Measurements from ENCODE around the gene FGD4.
"Not testable (repeated sequence)": the region's sequence is repeated elsewhere in the genome, so short reads cannot be mapped to it uniquely, and the experiment has no call there.

FGD4 gene

DNA sequence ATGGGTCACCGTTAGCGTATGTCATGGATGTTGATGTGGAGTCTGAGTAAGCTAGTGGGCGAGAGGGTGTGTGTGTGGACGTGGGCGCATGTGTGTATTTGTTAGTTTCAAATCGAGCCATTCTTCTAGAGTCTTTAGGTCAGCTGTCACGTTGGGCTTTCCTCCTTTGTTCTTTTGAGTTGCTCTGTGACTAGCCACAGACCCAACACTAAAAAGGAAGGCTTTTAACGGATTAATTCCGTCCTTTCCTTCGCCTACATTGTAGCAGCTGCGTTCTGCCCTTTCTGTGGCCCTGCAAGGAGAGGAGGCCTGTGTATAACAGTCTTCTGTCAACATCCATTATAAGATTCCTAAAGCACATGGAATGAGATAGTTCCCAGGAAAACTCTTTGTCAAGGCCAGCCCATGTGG is 162.6 kb downstream of the FGD4 start:
- no peak for DNase-seq (ENCODE audit: low spot score)

- not testable (repeated sequence) for DNase-seq (ENCODE audit: low spot score)
Observed at GRCh38 chr12:32562413-32562812, 163.1 kb downstream of the FGD4 start.

GRCh38 chr12:32566663-32567295 is 167.4 kb downstream of the FGD4 start:
- DNase-seq (ENCODE audit: low spot score) = no peak

- no peak for DNase-seq (ENCODE audit: low spot score)
Observed at GRCh38 chr12:32567296-32567674, 167.9 kb downstream of the FGD4 start.

- DNase-seq (ENCODE audit: low spot score) = no peak
Observed at GRCh38 chr12:32568228-32568627, 168.9 kb downstream of the FGD4 start.

- no peak for DNase-seq (ENCODE audit: low spot score)
Observed at GRCh38 chr12:32569259-32569658, 169.9 kb downstream of the FGD4 start.

- DNase-seq (ENCODE audit: low spot score) = no peak
Observed at GRCh38 chr12:32574585-32574984, 175.2 kb downstream of the FGD4 start.

DNA sequence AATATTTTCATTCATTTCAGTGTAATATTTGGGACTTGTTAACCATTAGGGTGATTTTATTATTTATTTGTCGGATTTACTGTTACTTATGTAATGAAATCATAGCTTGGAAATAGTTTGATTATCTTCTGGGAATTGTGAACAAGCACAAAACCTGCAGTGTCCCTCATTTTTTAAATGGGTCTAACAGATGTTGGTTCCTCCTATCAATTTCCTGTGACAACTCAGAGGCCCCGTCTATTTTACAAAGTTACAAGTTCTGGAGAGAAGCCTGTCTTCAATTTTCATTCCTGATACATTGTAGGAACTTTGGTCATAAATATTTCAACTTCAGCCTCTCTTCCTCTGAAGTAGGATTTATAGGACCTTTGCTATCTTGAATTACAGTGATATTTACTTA is 178.0 kb downstream of the FGD4 start:
- no peak for DNase-seq (ENCODE audit: low spot score)

DNA sequence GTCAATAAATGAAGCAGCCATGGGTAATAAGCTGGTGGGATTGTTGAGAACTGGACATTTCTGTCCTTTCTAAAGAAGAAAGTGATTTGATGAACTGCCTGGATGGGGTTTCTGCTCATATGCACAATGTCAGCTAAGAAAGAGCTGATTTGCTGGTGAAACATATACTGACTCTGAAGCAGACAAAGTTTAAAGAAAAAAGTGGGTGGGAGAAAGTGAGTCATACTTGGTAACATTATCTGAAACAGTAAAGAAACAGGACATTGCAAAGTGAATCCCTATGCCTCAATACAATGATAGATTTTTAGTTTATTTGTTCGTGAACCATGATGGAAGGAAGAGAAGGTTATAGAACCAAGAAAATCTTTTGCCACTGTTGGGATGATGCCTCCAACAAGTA is 184.2 kb downstream of the FGD4 start:
- no peak for DNase-seq (ENCODE audit: low spot score)

GRCh38 chr12:32585680-32586079 is 186.3 kb downstream of the FGD4 start:
- DNase-seq (ENCODE audit: low spot score) = no peak

GRCh38 chr12:32586390-32586789 is 187.0 kb downstream of the FGD4 start:
- no peak for DNase-seq (ENCODE audit: low spot score)

GRCh38 chr12:32587581-32588495 is 188.5 kb downstream of the FGD4 start:
- no peak for DNase-seq (ENCODE audit: low spot score)

GRCh38 chr12:32588604-32589003 is 189.2 kb downstream of the FGD4 start:
- DNase-seq (ENCODE audit: low spot score) = no peak

- no peak for DNase-seq (ENCODE audit: low spot score)
Observed at GRCh38 chr12:32589165-32589865, 190.0 kb downstream of the FGD4 start.

- DNase-seq (ENCODE audit: low spot score) = no peak
Observed at GRCh38 chr12:32595251-32595650, 195.9 kb downstream of the FGD4 start.

DNA sequence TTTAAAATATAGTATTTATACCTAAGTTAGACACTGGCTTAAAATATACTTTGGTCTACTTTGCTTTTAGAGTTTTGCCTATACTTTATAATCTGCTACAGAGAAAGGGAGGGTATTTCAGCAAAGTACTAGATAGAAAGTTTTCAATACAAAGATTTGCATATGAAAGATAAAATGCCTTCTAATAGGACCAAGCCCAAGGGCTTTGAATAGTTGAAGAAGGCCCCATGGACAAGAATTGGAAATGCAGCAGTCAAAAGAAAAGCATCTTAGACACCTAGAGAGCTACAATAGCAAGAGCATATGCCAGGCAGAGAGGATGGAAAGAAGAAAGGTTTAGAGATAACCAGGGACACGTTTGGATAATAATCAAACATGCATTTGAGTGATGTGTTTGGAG is 196.7 kb downstream of the FGD4 start:
- DNase-seq (ENCODE audit: low spot score) = no peak

- no peak for DNase-seq (ENCODE audit: low spot score)
Observed at GRCh38 chr12:32598688-32599087, 199.3 kb downstream of the FGD4 start.

- no peak for DNase-seq (ENCODE audit: low spot score)
Observed at GRCh38 chr12:32600681-32601080, 201.3 kb downstream of the FGD4 start.

DNA sequence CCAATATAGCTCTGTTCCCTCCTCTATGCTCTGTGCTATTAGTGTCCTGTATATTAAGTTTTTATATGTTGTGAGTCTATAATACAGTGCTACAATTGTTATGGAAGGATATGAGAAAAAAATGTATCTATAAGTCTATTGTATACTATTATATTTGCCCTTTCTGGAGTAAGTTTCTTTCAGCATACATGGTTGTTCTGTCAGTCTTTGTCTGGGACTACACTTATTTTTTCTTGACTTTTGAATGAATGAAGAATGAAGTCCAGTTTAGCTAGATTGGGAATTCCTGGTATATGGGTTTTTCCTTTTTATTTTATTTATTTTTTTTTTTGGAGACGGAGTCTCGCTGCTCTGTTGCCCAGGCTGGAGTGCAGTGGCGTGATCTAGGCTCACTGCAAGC is 203.7 kb downstream of the FGD4 start:
- no peak for DNase-seq (ENCODE audit: low spot score)

DNA sequence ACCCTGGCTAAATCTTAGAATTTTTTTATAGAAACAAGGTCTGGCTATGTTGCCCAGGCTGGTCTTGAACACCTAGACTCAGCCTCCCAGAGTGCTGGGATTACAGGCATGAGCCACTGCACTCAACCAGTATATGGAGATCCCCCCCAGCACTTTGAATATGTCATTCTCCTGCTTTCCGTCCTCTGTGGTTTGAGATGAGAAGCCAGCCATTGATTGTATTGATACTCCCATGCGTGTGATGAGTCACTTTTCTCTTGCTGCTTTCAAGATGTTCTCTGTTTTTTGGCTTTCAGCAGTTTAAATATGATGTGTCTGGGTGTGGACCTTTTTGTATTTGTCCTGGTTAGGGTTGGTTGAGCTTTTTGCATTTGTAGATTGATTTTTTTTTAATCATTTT is 204.5 kb downstream of the FGD4 start:
- DNase-seq (ENCODE audit: low spot score) = no peak

DNA sequence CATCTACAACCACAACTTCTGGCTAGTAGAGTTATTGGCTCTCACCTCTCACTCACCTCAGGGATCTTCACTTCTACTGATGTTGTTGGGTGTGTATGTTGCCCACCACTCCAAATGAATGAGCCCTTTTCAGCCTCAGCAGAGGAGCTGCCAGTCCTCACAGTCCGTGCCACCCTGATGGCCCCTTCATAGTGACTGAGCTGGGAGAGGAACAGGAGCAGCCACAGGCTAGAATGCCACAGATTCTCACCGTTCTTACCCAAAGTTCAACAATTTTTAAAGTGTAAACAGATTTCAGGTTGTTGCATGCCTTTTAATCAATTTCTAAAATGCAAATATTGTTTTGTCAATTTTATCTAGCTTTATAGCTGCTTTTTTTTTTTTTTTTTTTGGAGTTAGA is 205.2 kb downstream of the FGD4 start:
- DNase-seq (ENCODE audit: low spot score) = no peak

DNA sequence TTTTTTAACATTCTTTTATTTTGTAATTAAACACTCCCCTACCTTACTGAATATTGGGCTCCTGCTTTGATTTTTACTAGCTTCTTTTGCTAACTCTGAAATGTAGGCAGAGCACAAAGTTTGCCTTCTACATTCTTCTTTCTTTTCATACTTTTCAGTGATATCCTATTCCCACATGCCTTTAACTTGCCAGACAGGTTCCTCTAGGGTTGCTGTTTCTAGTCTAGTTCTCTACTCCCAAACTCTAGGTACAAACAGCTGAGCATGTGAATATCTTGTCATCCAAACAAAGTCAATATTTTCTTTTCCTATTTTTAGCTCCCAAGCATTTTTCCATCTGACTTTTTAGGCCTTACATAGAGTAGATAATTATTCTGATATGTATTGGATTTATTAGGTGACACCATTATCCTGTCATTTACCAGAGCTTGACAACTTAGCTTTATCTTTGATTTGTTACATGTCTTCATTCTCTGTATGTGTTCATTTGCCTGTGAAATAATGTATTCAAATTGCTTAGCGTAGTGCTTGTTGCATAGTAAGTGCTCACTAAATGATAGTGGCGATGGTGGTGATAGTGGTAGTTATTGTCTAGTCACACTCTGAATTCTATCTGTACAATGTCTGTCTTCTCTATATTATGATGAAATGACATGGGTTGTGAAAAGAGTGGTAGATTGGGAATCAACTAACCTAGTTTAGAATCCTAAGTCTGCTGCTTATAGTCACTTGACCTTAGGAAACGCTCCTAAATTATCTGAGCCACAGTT is 206.2 kb downstream of the FGD4 start:
- no peak for DNase-seq (ENCODE audit: low spot score)

Data from left forelimb (tissue), 1 donor.